Adrenal gland (tissue), 5 donors: ENCODE data around the gene MYLK3.

Experiments used
- POLR2A ChIP-seq, 2 donors: fragments of 450-650 bp; IDR thresholded peaks; one replicate each; pipeline ENCODE4 v1.6.1; 2017; ENCODE audit warnings: antibody characterized with exemption in 2 of 2, mild to moderate bottlenecking in 2 of 2, moderate library complexity in 1 of 2
- TF ChIP-seq, protein P1 (sequence below), 6 experiments: fragments of 450-650 bp in 4 of 6; fragments of 200-600 bp in 2 of 6; sonication (generic) in 1 of 6; IDR thresholded peaks; 1 replicate in 5 of 6; 2 replicates in 1 of 6; pipeline versions ENCODE4 v1.5.1 to v1.8.0; 2016 to 2021; ENCODE audit warnings: antibody characterized with exemption in 6 of 6, mild to moderate bottlenecking in 2 of 6, moderate library complexity in 1 of 6
- donor health status: DM: no; HTN: no; CAD: no.

DNA sequence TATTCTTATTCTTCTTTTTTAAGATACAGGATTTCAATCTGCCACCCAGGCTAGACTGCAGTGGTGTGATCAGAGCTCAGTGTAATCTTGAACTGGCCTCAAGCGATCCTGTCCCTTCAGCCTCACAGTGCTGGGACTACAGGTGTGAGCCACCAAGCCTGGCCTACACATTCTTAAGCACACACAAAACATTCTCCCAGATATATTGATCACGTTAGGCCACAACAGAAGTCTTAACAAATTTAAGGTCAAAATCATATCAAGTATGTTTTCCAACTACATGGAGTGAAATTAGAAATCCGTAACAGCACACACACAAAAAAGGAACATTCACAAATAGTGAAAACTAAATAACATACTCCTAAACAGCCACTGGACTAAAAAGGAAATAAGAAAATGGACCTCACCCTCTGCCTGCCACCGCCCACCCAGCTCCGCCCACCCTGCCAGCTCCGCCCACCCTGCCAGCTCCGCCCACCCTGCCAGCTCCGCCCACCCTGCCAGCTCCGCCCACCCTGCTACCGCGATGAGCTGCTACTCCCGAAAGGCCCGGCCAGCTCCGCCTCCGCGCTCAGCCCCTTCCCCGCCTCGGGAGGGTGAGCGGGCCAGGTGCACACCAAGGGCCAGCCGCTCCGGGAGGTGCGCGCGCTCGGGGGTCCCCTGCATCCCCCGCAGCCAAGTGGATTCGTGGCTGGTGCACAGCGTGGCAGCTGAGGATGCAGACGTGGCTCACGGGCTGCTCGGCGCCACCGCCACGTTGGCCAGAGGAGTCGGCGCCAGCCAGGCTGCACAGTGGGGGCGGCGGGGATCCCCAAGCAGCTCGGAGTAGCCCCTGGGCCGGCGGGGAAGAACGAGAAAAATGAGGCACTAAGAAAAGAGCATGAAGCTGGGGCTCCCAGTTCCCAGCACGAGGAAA is 41.6 kb upstream of the MYLK3 start:
- TF ChIP-seq, protein P1, sequence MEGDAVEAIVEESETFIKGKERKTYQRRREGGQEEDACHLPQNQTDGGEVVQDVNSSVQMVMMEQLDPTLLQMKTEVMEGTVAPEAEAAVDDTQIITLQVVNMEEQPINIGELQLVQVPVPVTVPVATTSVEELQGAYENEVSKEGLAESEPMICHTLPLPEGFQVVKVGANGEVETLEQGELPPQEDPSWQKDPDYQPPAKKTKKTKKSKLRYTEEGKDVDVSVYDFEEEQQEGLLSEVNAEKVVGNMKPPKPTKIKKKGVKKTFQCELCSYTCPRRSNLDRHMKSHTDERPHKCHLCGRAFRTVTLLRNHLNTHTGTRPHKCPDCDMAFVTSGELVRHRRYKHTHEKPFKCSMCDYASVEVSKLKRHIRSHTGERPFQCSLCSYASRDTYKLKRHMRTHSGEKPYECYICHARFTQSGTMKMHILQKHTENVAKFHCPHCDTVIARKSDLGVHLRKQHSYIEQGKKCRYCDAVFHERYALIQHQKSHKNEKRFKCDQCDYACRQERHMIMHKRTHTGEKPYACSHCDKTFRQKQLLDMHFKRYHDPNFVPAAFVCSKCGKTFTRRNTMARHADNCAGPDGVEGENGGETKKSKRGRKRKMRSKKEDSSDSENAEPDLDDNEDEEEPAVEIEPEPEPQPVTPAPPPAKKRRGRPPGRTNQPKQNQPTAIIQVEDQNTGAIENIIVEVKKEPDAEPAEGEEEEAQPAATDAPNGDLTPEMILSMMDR (IDR thresholded peaks at IDR 0.05): no peak
- peak in 1 of 2 donors; percentile 25 for TF ChIP-seq POLR2A (IDR thresholded peaks at IDR 0.05)
